Activated B cell treated with CpG ODN at 0.5 μM for 24 hours (primary cell): ENCODE measurements around the gene NBDY. TPM values are rescaled to one million over a fixed set of nuclear protein-coding genes. Genes with fewer than 3 reads are reported as not detected.

Source experiments
- ATAC-seq: fragments of 200-7000 bp; cut with Tn5 transposase; one replicate; pipeline ENCODE4 v1.10.0; 2021; ENCODE audit warnings: low read depth, mild to moderate bottlenecking, moderate library complexity
- CTCF ChIA-PET: fragments of 350-600 bp; sonication (Branson Sonifier 250); formaldehyde crosslinking; loops from one replicate; lab custom pipeline; 2021; ENCODE audit warnings: antibody characterized with exemption; lab: Charles Lee
- POLR2A ChIA-PET: fragments of 350-600 bp; sonication (Branson Sonifier 250); formaldehyde crosslinking; loops from one replicate; lab custom pipeline; 2021; ENCODE audit warnings: antibody characterized with exemption; lab: Charles Lee
- DNase-seq: peaks from one replicate; pipeline ENCODE4 v3.0.0; 2022
- H3K27ac Mint-ChIP-seq: one replicate; pipeline ENCODE4 v1.8.0; 2020; ENCODE audit warnings: mixed read lengths
- H3K27me3 Mint-ChIP-seq: one replicate; pipeline ENCODE4 v1.8.0; 2021; ENCODE audit warnings: mixed read lengths
- H3K36me3 Mint-ChIP-seq: one replicate; pipeline ENCODE4 v1.8.0; 2021; ENCODE audit warnings: low read depth, mixed read lengths
- H3K4me1 Mint-ChIP-seq: one replicate; pipeline ENCODE4 v1.8.0; 2021; ENCODE audit warnings: mixed read lengths
- H3K4me3 Mint-ChIP-seq: one replicate; pipeline ENCODE4 v1.8.0; 2020; ENCODE audit warnings: mild to moderate bottlenecking, mixed read lengths
- H3K9me3 Mint-ChIP-seq: one replicate; pipeline ENCODE4 v1.8.0; 2020; ENCODE audit warnings: mixed read lengths
- intact Hi-C: fragments of 100-400 bp; cut with micrococcal nuclease; formaldehyde crosslinking; loops from one replicate; pipeline ENCODE4 v1.15.1; 2024
- total RNA-seq: library from RNA; stranded (reverse); gene quantifications from 2 replicates; pipeline ENCODE4 v1.2.3, GENCODE V29; 2022
- TF ChIP-seq, protein P1 (sequence below): fragments of 200-600 bp; IDR thresholded peaks from one replicate; pipeline ENCODE4 v1.8.0; 2022; ENCODE audit warnings: antibody characterized with exemption, mild to moderate bottlenecking

The NBDY gene
- total RNA-seq, 1 donor from 2014 or later = 41.0 TPM

DNA sequence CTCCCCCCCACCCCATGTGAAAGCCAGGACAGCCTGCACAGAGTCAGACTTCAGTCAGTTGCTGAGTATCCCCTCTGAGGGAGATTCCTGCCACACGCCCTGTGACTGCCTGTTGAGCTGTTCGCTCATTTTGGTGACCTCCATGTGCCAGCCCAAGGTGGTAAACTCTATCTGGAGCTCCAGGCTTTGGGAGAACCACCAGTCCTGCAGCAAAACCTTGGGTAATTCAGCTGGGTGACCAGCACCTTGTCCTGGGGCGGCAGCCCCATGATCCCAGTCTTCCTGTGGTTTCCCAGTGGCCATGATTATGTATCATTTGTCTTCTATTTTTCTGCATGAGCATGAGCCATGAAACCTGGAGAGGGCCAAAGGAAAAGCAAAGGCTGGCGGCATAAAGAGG, 73.4 kb downstream of the NBDY start:
- CTCF ChIA-PET = interaction anchor here (1.1 to 1.2 kb wide), 2 partner anchors 37 to 176 kb away, joined by 4 to 6 read pairs; no protein-coding TSS in a partner anchor
- DNase-seq (no peak), ATAC-seq (no peak)
- Mint-ChIP-seq H3K27me3 (no peaks in the 10 kb centered on the region), H3K9me3 (no peaks in the 10 kb centered on the region), H3K4me3 (no peak overlapping the region), H3K27ac (no peak overlapping the region), H3K36me3 (peaks cover 20% of the 10 kb centered on the region), H3K4me1 (peaks cover 40% of the 10 kb centered on the region)
- TF ChIP-seq, protein P1, sequence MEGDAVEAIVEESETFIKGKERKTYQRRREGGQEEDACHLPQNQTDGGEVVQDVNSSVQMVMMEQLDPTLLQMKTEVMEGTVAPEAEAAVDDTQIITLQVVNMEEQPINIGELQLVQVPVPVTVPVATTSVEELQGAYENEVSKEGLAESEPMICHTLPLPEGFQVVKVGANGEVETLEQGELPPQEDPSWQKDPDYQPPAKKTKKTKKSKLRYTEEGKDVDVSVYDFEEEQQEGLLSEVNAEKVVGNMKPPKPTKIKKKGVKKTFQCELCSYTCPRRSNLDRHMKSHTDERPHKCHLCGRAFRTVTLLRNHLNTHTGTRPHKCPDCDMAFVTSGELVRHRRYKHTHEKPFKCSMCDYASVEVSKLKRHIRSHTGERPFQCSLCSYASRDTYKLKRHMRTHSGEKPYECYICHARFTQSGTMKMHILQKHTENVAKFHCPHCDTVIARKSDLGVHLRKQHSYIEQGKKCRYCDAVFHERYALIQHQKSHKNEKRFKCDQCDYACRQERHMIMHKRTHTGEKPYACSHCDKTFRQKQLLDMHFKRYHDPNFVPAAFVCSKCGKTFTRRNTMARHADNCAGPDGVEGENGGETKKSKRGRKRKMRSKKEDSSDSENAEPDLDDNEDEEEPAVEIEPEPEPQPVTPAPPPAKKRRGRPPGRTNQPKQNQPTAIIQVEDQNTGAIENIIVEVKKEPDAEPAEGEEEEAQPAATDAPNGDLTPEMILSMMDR = no peak
- intact Hi-C loops = no loop called here
- POLR2A ChIA-PET = no interaction called here

DNA sequence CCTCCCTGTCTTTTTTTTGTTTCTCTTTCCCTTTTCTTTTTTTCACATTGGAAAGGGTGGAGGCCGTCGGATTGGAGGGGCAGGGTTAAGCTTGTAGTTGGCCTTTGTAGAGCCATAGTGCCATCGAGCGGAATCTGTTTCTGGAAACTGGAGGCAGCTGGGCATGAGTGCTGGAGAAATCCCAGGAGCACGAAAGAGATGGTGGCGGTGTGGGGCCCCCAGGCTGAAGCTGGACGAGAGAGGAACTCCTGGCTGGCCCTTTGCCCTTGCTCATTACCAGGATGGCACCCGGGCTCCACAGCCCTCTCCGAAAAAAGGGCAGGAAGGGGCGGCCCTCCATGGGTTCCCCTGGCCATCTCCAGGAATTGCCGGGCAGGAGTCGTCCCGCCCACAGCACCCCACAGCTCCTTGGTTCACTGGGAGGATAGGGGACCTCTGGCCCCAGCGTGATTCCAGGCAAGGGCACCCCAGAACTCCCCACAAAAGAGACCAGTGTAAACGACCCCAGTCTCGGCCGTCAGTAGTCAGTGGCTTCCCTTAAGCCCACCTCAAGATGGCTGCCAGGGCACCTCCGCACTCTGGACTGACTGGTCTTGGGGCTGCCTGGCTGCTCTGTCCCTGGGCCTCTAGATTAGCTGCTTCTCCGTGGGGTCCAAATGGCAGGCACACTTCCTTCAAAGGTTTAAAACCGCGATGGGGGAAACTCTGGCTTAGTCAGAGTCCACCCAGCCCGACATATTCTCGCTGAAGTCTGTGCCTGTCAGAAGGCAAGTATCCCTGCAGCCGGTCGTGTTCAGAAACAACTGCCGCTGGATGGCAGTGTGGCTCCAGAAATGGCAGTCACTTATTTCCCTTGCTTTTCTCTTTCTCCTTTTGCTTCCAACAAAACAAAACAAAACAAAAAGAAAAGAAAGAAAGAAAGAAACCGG, 74.1 kb downstream of the NBDY start:
- no peaks in the 10 kb centered on the region for H3K27me3 Mint-ChIP-seq
- ChIA-PET CTCF (interaction anchor here (1.1 to 1.2 kb wide), 2 partner anchors 38 to 175 kb away, joined by 4 to 6 read pairs; no protein-coding TSS in a partner anchor), POLR2A (no interaction called here)
- no peak for ATAC-seq
- no peak for DNase-seq
- H3K9me3 Mint-ChIP-seq = no peaks in the 10 kb centered on the region
- H3K4me1 Mint-ChIP-seq = peaks cover 45% of the 10 kb centered on the region
- TF ChIP-seq, protein P1 = no peak
- intact Hi-C loops = loop anchor here (1.0 kb wide), 1 partner anchor 175 kb away; no protein-coding TSS in a partner anchor
- peaks cover 20% of the 10 kb centered on the region for H3K36me3 Mint-ChIP-seq
- H3K4me3 Mint-ChIP-seq = no peak overlapping the region
- H3K27ac Mint-ChIP-seq = no peak overlapping the region

DNA sequence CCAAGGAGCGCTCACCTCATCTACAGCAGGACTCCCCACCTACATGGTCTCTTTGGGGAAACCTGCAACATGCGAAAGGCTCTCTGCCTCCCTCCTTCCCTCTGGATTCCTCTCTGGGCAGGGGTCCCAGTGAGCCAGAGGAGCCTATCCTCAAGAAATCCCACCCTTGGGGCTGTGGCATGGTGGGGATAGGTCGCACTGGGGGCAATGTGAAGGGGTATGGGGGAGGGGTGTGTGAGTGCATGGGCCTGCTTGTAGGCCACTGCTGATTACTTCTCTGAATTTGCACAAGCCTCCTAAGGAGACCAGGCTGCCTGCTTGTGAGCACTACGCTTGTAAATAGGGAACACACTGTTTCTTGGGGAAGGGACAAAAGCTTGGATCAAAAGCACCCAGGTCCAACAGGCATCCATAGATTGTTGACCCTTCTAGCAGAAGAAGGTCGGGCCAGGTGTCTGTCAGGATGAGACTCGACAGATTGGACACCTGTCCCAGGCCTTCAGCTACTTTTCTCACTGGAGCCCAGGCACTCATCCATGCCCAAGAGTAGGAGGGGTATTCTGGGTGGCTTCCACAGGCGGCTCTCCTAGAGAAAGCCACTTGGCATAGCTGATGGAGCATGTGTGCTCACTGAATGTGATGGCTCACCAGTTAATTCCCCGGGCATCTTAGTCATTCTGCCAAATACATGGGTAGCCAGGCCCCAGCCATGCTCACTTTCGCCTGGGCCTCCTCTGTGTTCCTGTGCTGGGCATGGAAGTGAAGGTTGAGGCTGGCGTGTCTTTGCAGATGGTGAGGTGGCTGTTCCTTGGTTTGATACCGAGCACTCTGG, 75.0 kb downstream of the NBDY start:
- TF ChIP-seq, protein P1 = no peak
- intact Hi-C loops = loop anchor here (1.0 kb wide), 1 partner anchor 174 kb away; no protein-coding TSS in a partner anchor
- no peaks in the 10 kb centered on the region for H3K27me3 Mint-ChIP-seq

DNA sequence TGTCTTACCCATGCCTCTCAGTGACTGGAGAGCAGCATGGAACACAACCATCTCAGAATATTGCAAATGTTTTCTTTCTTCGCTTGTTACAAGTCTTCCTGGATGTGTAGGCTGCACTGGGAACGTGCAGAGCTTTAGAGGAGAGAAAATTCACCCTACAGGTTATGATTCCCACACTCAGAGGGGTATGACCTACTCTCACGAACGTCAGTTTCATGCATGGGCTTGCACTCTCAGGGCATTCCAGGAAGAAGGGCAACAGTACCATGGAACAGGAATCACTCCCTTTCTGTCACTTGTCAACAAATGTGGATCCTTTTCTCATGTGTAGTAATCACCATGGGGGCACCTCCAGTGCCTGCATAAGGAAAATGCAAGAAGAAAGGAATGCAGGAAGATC, 75.8 kb downstream of the NBDY start:
- POLR2A ChIA-PET = no interaction called here
- DNase-seq (no peak), ATAC-seq (no peak)
- H3K4me1 Mint-ChIP-seq = peaks cover 57% of the 10 kb centered on the region
- no peak overlapping the region for H3K27ac Mint-ChIP-seq
- H3K9me3 Mint-ChIP-seq = no peaks in the 10 kb centered on the region
- H3K4me3 Mint-ChIP-seq = no peak overlapping the region
- CTCF ChIA-PET = no interaction called here
- H3K36me3 Mint-ChIP-seq = peaks cover 19% of the 10 kb centered on the region
- intact Hi-C loops = no loop called here
- H3K27me3 Mint-ChIP-seq = no peaks in the 10 kb centered on the region
- TF ChIP-seq, protein P1 = no peak

More for the DNA sequence above, 75.0 kb downstream of the NBDY start:
- CTCF ChIA-PET = no interaction called here
- POLR2A ChIA-PET = no interaction called here
- DNase-seq = no peak
- H3K9me3 Mint-ChIP-seq = no peaks in the 10 kb centered on the region
- no peak for ATAC-seq
- H3K4me3 Mint-ChIP-seq = no peak overlapping the region
- H3K27ac Mint-ChIP-seq = no peak overlapping the region
- H3K36me3 Mint-ChIP-seq = peaks cover 21% of the 10 kb centered on the region
- H3K4me1 Mint-ChIP-seq = peaks cover 53% of the 10 kb centered on the region
